ENCODE measurements around the gene GLRX.
A peak's percentile ranks its signal among the peaks of the same experiment; 100 is the strongest.

The GLRX gene

DNA sequence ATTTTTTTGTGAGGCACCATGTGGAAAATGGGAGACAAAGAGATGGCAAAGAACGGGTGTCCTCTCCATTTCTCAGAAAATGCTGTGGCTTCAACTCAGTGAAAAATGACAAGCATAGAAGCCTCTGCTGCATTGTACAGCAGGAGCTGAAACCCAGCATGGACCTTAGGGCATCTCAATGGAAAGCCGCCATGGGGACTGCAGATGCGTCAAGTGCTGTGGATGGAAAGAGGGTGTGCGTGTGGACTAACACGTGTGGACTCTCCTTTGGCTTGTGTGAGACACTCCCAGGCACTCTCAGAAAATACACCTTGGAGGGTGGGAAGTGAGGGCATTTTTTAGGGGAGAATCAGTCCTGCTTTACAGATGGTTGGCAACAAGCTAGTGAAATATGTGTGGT is 2.2 kb upstream of the GLRX start:
- no peak for DNase-seq (ENCODE audit: low read depth)
- Histone ChIP-seq H3K9ac (ENCODE audit: low read length) (no peak overlapping the region), H3K9me3 (ENCODE audit: control insufficient read depth, low read length) (no peaks in the 10 kb centered on the region), H3K27me3 (replicated peaks; ENCODE audit: control insufficient read depth, insufficient read depth, low read length) (no peaks in the 10 kb centered on the region), H3K36me3 (ENCODE audit: control insufficient read depth, insufficient read depth, low read length, severe bottlenecking) (peaks cover 8% of the 10 kb centered on the region), H3K4me1 (ENCODE audit: control insufficient read depth, insufficient read depth, low read length) (peaks cover 28% of the 10 kb centered on the region), H3K4me3 (ENCODE audit: low read length) (no peak overlapping the region)

- H3K9me3 ChIP-seq (ENCODE audit: control insufficient read depth, low read length): no peaks in the 10 kb centered on the region
- DNase-seq (ENCODE audit: low read depth): peak; percentile 94
- H3K36me3 ChIP-seq (ENCODE audit: control insufficient read depth, insufficient read depth, low read length, severe bottlenecking): peaks cover 13% of the 10 kb centered on the region
Measured at GRCh38 chr5:95823738-95824609, 1.4 kb upstream of the GLRX start.

DNA sequence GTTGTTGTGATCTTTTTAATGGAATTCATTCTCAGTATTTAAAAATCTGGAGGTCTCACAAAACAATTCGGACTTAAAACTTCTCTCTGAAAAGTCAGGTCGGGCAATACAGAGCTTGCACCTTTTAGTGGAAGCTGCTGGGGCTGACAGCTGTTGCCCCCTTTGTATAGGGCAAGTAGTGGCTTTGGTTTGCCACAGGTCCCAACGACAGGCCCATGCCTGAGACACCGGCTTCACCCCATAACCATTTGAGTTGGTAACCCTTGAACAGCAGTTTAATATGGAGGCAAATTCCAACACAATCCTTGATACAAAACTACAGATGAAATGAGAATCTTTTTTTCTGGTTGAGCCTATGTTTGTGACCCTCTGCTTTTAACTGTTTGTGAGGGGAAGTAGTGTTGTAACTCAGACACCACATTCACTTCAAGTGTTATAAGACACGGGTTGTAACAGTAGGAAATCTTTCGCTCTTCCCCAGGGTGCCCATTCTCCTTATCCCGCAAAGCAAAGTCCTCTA is 752 bp upstream of the GLRX start:
- peaks cover 40% of the 10 kb centered on the region for H3K4me1 ChIP-seq (ENCODE audit: control insufficient read depth, insufficient read depth, low read length)
- peak overlapping the region; percentile 93 for H3K4me3 ChIP-seq (ENCODE audit: low read length)
- no peaks in the 10 kb centered on the region for H3K27me3 ChIP-seq (replicated peaks; ENCODE audit: control insufficient read depth, insufficient read depth, low read length)
- no peaks in the 10 kb centered on the region for H3K9me3 ChIP-seq (ENCODE audit: control insufficient read depth, low read length)
- DNase-seq (ENCODE audit: low read depth): no peak
- peak overlapping the region; percentile 95 for H3K9ac ChIP-seq (ENCODE audit: low read length)
- H3K36me3 ChIP-seq (ENCODE audit: control insufficient read depth, insufficient read depth, low read length, severe bottlenecking): peaks cover 20% of the 10 kb centered on the region

More at GRCh38 chr5:95823738-95824609, 1.4 kb upstream of the GLRX start:
- Histone ChIP-seq H3K27me3 (replicated peaks; ENCODE audit: control insufficient read depth, insufficient read depth, low read length) (no peaks in the 10 kb centered on the region), H3K4me1 (ENCODE audit: control insufficient read depth, insufficient read depth, low read length) (peaks cover 33% of the 10 kb centered on the region), H3K4me3 (ENCODE audit: low read length) (peak overlapping the region; percentile 93), H3K9ac (ENCODE audit: low read length) (peak overlapping the region; percentile 95)

DNA sequence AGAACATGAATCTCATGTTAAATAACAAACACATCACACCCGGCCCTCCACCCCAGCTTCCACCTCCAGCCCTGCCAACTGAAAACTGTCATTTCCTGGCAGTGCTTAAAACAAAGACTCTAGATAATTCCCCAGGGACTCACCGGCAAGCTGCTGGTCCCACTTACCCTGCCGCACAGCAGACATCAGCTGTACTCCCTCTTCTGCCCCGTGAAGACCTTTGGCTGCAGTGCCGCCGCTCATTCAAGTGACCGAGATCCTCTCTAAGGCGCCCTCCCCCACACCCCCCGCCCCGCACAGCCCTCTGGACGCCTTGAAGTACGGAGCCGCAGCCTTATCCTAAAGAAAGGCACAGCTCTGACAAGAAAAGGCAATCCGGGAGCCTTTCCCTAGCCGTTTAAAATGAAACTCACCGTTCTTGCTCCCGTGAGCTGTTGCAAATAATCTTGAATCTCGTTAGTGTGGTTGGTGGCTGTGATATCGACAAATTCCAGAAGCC is 434 bp downstream of the GLRX start:
- Histone ChIP-seq H3K36me3 (ENCODE audit: control insufficient read depth, insufficient read depth, low read length, severe bottlenecking) (peaks cover 30% of the 10 kb centered on the region), H3K4me3 (ENCODE audit: low read length) (peak overlapping the region; percentile 93), H3K9me3 (ENCODE audit: control insufficient read depth, low read length) (no peaks in the 10 kb centered on the region), H3K4me1 (ENCODE audit: control insufficient read depth, insufficient read depth, low read length) (peaks cover 47% of the 10 kb centered on the region), H3K27me3 (replicated peaks; ENCODE audit: control insufficient read depth, insufficient read depth, low read length) (no peaks in the 10 kb centered on the region), H3K9ac (ENCODE audit: low read length) (peak overlapping the region; percentile 95)
- DNase-seq (ENCODE audit: low read depth): peak; percentile 82

DNA sequence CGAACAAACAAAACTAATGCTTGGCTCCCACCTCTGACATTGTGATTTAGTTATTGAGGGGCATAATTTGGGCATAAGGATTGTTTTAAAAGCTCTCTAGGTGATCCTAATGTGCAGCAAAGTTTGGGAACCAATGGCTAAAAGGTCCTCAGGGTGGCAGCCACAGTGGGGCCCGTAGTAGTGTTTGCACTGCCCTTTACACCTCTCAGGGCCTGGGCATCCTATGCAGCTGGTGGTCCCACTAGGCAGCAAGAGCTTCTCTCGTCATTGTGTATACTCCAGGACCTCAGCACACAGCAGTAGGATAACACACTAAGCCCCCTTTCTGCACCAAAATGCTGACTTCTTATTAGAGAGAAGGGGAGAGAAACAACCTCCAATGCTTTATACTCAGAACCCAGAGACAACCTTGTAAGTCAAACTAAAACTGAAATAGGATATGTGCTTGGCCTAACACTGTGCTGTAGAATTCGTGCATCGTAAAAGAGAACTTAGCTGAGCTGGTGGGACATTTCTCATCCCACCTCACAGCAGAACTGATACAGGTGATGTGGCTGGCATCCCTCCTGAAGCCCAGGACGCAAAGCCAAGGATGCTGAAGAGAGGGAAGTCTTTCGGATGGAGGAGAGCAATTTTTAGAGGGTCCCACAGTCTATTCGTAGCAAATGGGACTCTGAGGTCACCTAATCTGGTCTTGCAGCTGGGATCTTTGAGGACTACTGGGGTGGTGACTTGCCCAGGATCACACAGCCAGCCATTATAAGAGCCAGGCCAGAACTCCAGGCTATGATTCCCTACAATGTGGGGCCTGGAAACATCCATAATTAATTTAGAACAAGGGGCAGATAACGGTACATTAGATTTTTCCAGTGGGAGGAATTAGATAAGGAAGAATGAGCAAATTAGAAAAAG is 1.2 kb downstream of the GLRX start:
- no peak for DNase-seq (ENCODE audit: low read depth)

DNA sequence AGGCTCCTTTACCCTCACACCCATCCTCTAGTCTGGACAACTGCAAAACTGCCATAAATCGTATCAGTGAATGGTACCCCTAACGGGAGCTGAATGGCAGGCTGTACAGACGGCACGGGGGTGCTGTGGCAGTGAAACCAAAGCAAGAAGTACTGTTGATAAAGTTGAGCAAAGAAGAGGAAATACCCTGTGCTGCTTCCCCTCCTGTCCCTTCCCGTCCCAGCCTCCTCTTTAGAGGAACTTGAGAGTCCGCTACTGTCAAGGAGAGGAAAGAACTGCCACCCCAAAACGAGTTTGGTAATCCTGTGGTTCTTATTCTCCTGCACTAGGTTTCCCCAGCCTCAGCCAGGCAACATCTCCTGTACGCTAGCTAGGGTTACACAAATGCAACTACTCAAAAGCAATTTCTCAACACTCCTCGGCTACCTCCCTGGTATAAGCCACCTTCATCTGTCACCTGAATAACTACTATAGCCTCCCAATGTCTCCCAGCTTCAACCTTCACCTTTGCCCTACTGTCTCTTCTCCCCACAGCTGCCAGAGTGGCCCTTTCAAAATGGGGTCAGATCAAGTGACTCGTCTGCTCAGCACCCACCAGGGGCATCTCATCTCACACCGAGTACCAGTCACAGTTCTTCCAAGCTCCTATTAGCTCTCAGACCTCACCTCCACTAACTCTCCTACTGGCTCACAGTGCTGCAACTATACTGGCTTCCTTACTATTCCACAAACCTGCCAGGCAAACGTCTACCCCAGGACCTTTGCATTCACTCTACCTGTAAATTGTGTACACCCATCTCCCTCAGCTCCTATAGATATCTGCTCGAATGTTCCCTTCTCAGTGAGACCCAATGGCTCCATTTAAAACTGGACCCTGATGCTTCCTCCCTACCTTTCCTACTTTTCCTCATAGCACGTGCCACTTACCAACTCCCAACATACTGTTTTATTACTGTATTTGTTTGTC is 4.1 kb downstream of the GLRX start:
- Histone ChIP-seq H3K9ac (ENCODE audit: low read length) (peak overlapping the region; percentile 42), H3K4me3 (ENCODE audit: low read length) (peak overlapping the region; percentile 93), H3K36me3 (ENCODE audit: control insufficient read depth, insufficient read depth, low read length, severe bottlenecking) (peaks cover 66% of the 10 kb centered on the region), H3K4me1 (ENCODE audit: control insufficient read depth, insufficient read depth, low read length) (peaks cover 34% of the 10 kb centered on the region), H3K27me3 (replicated peaks; ENCODE audit: control insufficient read depth, insufficient read depth, low read length) (no peaks in the 10 kb centered on the region), H3K9me3 (ENCODE audit: control insufficient read depth, low read length) (no peaks in the 10 kb centered on the region)
- no peak for DNase-seq (ENCODE audit: low read depth)

More for the DNA sequence above, 1.2 kb downstream of the GLRX start:
- Histone ChIP-seq H3K4me3 (ENCODE audit: low read length) (peak overlapping the region; percentile 93), H3K9ac (ENCODE audit: low read length) (peak overlapping the region; percentile 95), H3K36me3 (ENCODE audit: control insufficient read depth, insufficient read depth, low read length, severe bottlenecking) (peaks cover 37% of the 10 kb centered on the region), H3K27me3 (replicated peaks; ENCODE audit: control insufficient read depth, insufficient read depth, low read length) (no peaks in the 10 kb centered on the region), H3K9me3 (ENCODE audit: control insufficient read depth, low read length) (no peaks in the 10 kb centered on the region), H3K4me1 (ENCODE audit: control insufficient read depth, insufficient read depth, low read length) (peaks cover 46% of the 10 kb centered on the region)

DNA sequence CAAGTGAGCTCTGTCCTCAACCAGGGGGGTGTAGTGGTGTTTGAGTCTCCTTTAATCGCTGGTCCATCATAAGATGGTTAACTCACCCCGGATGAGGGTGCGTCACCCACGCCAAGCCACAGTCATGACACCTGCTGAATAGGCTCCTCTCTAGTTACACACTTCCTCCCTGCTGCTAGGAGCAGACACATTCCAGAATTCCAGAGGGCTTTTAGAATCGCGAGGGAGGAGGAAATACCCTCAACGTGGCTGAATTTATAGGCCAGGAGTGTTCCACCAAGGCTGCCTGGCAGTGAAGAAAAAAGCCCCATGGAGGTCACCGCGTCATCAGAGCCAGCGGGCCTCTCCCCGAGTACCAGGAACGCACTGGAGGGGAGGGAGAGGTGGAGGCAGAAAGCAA is 5.1 kb downstream of the GLRX start:
- Histone ChIP-seq H3K36me3 (ENCODE audit: control insufficient read depth, insufficient read depth, low read length, severe bottlenecking) (peaks cover 75% of the 10 kb centered on the region), H3K4me3 (ENCODE audit: low read length) (peak overlapping the region; percentile 93), H3K9me3 (ENCODE audit: control insufficient read depth, low read length) (no peaks in the 10 kb centered on the region), H3K9ac (ENCODE audit: low read length) (no peak overlapping the region), H3K27me3 (replicated peaks; ENCODE audit: control insufficient read depth, insufficient read depth, low read length) (no peaks in the 10 kb centered on the region), H3K4me1 (ENCODE audit: control insufficient read depth, insufficient read depth, low read length) (peaks cover 30% of the 10 kb centered on the region)
- DNase-seq (ENCODE audit: low read depth): no peak

DNA sequence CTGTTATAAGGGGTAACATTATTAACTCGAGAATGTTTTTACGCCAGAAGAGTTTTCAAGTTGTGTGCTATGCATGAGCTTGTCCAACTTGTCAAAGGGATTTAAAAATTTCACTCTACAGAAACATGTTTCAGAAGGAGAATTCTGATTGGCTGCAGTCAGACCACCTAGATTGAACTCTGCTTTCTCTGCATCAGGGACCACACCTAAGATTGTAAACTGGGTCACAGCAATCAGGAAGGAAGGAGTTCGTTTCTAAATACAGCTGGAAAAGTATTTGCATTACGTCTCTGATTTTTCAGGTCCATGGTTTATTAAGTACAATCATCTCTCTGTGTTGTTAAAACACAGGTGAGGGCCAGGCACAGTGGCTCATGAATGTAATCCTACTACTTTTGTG is 5.8 kb downstream of the GLRX start:
- no peak overlapping the region for H3K9ac ChIP-seq (ENCODE audit: low read length)
- no peak overlapping the region for H3K4me3 ChIP-seq (ENCODE audit: low read length)
- H3K36me3 ChIP-seq (ENCODE audit: control insufficient read depth, insufficient read depth, low read length, severe bottlenecking): peaks cover 78% of the 10 kb centered on the region
- no peaks in the 10 kb centered on the region for H3K27me3 ChIP-seq (replicated peaks; ENCODE audit: control insufficient read depth, insufficient read depth, low read length)
- H3K9me3 ChIP-seq (ENCODE audit: control insufficient read depth, low read length): no peaks in the 10 kb centered on the region
- H3K4me1 ChIP-seq (ENCODE audit: control insufficient read depth, insufficient read depth, low read length): peaks cover 35% of the 10 kb centered on the region
- no peak for DNase-seq (ENCODE audit: low read depth)

DNA sequence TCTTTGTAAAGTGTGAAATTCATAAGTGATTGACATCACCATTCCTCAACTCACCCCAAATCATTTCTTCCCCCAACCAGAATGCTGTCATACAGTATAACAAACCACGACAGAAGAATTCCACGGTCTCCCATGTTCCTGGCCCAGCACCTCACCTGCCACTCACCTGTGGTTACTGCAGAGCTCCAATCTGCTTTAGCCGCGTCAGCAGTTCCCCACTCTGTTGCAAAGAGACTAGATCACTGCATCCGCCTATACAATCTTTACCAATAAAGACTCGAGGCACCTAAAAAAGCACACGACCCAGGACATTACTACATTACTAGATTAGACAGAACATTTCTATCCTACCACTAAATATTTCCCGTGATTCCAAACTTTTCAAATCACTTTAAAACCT is 6.2 kb downstream of the GLRX start:
- peaks cover 35% of the 10 kb centered on the region for H3K4me1 ChIP-seq (ENCODE audit: control insufficient read depth, insufficient read depth, low read length)
- H3K9ac ChIP-seq (ENCODE audit: low read length): no peak overlapping the region
- no peaks in the 10 kb centered on the region for H3K9me3 ChIP-seq (ENCODE audit: control insufficient read depth, low read length)
- H3K4me3 ChIP-seq (ENCODE audit: low read length): no peak overlapping the region
- DNase-seq (ENCODE audit: low read depth): no peak
- H3K27me3 ChIP-seq (replicated peaks; ENCODE audit: control insufficient read depth, insufficient read depth, low read length): no peaks in the 10 kb centered on the region
- peaks cover 78% of the 10 kb centered on the region for H3K36me3 ChIP-seq (ENCODE audit: control insufficient read depth, insufficient read depth, low read length, severe bottlenecking)

- H3K36me3 ChIP-seq (ENCODE audit: control insufficient read depth, insufficient read depth, low read length, severe bottlenecking): peaks cover 74% of the 10 kb centered on the region
- no peak overlapping the region for H3K4me3 ChIP-seq (ENCODE audit: low read length)
- no peaks in the 10 kb centered on the region for H3K27me3 ChIP-seq (replicated peaks; ENCODE audit: control insufficient read depth, insufficient read depth, low read length)
- H3K9me3 ChIP-seq (ENCODE audit: control insufficient read depth, low read length): no peaks in the 10 kb centered on the region
- no peak overlapping the region for H3K9ac ChIP-seq (ENCODE audit: low read length)
- peaks cover 41% of the 10 kb centered on the region for H3K4me1 ChIP-seq (ENCODE audit: control insufficient read depth, insufficient read depth, low read length)
- no peak for DNase-seq (ENCODE audit: low read depth)
Measured at GRCh38 chr5:95815155-95815729, 7.3 kb downstream of the GLRX start.

Data from adipocyte (in vitro differentiated cells).